Stimulated activated CD8-positive, alpha-beta memory T cell treated with anti-CD3 and anti-CD28 coated beads, Interleukin-15, amount 100 ng/mL, for 4 hours (primary cell): ENCODE data around the gene BRIX1.
A peak's percentile ranks its signal among the peaks of the same experiment; 100 is the strongest.

Experiments
- DNase-seq, 2 donors: peaks; one replicate each; pipeline ENCODE4 v3.0.0-alpha.2; 2020; ENCODE audit warnings: low read depth in 2 of 2

Gene BRIX1

GRCh38 chr5:34915139-34915855 lies at the start of gene BRIX1, which contains the start of gene RAD1:
TSS of gene BRIX1 (plus strand) at chr5:34915711. CDS start at chr5:34915739, 28 bp downstream.
TSS of gene RAD1 (minus strand) at chr5:34915504. CDS start at chr5:34914892, 612 bp downstream.
- peak; percentile 84 to 88 for DNase-seq

- no peak for DNase-seq
These were observed 48.5 kb upstream of the BRIX1 start for GRCh38 chr5:34866989-34867471.

DNA sequence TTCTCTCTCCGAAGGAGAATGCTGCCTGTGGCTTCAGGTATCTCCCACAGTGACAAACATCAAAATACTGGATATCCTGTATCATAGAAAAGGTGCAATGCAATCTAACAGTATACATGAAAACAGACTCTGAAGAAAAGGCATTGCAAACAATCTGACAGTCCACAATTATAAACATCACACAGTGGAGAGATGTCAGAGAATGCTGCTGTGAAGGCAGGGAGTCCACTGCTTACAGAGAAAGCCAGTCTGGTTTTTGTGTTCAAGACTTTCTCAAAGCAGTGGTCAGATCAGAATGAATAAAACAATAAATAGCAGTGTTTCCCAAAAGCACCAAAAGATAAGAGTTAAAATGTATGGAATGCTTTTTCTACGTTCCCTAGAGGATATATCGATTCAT lies 47.9 kb upstream of the BRIX1 start:
- DNase-seq = no peak

GRCh38 chr5:34868791-34869190 lies 46.7 kb upstream of the BRIX1 start:
- DNase-seq = no peak

DNA sequence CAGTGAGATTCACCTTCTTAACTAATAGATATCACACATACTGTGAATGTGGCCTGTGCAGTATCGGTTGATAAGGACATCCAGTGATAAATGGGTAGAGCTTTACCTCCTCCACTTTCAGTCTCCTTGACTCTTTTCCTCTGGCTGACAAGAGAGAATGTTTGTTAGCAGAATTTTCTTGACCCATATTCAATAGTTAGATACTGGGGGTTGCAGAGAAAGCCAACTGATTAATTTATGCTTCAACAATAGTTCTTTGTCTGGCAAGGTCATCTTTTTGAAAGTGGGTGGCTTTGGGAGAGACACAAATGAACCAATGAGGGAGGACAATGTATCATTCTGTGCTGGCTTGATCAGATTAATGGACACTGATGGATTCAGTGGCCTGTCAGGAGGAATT lies 46.3 kb upstream of the BRIX1 start:
- DNase-seq = no peak

GRCh38 chr5:34870382-34870781 lies 45.1 kb upstream of the BRIX1 start:
- no peak for DNase-seq

GRCh38 chr5:34876275-34876674 lies 39.2 kb upstream of the BRIX1 start:
- DNase-seq = no peak

- no peak for DNase-seq
These were observed 34.3 kb upstream of the BRIX1 start for GRCh38 chr5:34881246-34881645.

DNA sequence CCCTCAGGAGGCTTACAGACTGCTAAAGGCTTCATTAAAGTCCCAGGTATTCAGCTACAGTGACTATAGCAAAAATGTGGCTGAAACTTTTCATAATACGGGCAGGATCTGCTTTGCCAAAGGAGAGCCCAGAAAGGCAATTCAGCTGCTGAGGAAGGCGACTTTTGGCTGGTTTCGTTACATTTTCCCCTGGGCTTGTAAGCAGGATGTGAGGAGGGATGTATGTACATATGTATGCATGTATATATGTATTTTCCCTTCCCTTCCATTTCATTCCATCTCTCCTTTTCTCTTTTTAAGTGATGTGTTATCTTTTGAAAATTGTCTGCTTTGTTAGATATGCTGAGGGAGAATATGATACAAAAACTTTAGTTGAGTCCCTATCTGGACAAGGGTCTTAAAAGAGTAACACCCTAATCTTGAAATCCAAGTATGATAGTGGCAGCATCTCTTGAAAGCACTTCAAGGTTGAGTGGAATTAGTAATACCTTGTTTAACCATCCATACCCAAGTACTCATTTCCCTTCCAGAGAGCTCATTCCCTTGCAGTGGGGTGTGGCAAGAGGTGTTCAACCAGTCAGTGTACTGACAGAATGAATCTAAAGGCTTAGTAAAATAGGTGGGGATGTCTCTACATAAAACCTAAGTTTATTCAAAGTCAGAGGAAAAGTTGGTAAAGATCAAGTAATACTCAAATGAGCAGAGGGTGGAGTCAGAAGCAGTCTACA lies 29.0 kb upstream of the BRIX1 start:
- DNase-seq = no peak

DNA sequence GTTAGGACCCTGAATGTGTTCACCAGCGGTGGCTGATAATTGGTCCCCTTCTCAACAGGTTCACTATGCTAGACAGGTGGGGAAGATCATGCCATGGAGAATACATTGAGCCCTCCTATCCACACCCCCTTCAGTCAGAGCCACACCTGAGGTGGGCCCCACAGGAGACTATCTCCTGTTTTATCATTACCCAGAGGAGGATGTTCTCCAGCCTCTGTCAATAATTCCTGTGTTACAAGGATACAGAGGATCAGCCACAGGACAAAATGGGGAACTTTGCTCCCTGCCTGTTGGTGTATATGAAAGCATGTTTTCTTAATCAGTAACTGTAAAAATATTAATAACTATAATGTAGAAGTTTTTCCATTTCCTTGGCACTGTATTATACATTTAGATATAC lies 26.1 kb upstream of the BRIX1 start:
- DNase-seq = no peak

DNA sequence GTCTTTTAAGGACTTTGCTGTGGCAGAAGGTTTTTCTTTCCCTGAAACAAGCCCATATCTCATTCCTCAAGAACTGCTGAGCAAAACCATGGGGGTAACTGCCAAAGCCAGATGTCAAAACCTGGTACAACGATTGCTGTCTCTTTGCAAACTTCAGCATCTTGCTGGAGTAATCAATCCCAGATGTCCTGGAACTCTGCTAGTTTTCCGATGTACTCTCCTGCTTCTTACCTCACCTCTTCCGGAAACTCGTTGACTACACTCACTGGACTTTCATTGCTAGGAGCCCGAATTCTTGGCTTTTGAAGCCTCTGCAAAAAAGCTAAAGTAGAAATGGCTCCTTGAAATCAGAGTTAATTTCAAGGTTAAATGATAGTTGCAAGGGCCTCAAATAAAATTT lies 23.5 kb upstream of the BRIX1 start:
- DNase-seq = no peak

DNA sequence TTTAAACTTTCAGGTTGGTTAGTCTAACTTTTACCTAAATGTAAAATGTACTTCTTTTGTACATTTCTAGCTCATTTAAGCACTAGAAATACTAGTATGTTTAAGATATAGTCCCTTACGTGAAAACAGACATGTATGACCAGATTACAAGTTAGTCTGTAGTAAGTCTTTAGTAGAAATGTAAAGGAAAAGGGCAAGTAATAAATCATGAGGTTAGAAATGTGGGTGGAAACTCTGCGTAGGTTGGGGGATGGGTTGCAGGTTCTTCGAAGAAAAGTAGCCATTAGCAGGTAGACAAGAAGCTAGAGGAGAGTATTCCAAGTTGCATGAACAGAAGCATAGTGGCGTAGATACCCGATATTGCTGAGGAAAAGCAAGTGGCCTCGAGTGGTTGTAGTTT lies 23.1 kb upstream of the BRIX1 start:
- DNase-seq = no peak

- no peak for DNase-seq
These were observed 20.8 kb upstream of the BRIX1 start for GRCh38 chr5:34894716-34895115.

GRCh38 chr5:34895641-34896419 lies 19.7 kb upstream of the BRIX1 start:
- DNase-seq = no peak

GRCh38 chr5:34897646-34898045 lies 17.9 kb upstream of the BRIX1 start:
- DNase-seq = no peak

DNA sequence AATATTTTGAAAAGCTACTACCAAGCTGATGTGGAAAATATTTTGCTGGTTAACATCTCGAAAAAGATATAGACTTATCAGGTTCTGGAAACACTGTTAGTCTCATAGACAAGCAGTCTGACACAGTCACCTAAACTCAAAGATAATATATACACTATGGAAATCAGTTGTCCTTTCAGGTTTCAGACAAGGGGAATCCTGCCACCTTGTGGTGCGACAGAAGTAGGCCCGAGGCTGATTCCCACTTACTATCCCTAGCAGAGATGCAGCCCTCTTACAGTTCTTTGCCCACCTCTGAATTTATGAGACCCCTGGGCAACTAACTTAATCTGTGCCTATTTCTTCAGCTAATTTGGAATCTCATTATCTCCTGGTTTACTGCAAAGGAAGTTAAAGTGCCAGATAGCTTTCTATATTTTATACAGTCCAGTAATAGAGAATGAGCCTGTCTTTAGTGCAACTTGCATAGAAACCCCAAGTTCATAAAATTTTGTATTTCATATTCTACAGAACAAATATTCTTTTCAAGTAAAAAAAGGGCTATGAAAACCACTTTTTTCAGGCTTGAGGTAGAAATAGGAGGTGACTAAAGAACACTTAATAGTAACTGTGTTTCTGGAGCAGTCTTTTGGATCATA lies 17.1 kb upstream of the BRIX1 start:
- peak in 1 of 2 donors; percentile 13 for DNase-seq

- DNase-seq = no peak
These were observed 16.4 kb upstream of the BRIX1 start for GRCh38 chr5:34899066-34899465.

GRCh38 chr5:34900652-34901051 lies 14.9 kb upstream of the BRIX1 start:
- DNase-seq = no peak

- no peak for DNase-seq
These were observed 12.3 kb upstream of the BRIX1 start for GRCh38 chr5:34903260-34903659.

GRCh38 chr5:34905564-34905963 lies 9.9 kb upstream of the BRIX1 start:
- no peak for DNase-seq

GRCh38 chr5:34913072-34913471 lies 2.4 kb upstream of the BRIX1 start:
- DNase-seq = no peak

DNA sequence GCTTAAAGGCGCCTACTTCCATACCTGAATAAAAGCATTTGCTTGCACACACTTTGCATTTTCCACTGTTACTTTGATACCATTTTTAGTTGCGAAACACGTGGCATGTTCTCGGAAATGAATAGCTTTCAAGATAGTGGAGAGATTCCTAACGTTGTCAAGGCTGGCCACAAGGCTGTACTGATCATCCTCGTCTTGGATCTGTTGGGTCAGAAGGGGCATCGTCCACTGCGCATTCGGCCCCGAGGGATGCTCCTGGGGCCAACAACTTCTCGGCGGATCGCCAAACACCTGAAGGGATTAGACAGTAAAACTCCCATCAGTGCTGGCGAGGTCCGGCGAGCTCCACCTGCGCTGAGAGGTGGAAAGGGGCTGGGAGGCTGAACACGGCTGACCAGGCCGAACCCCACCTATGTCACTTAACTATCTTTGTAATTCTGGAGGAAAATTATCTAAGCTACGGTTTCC lies 806 bp upstream of the BRIX1 start:
- DNase-seq = no peak
